Cardiac septum (tissue), 1 donor: ENCODE results near the gene CDK3. TPM values are rescaled to one million over a fixed set of nuclear protein-coding genes. Genes with fewer than 3 reads are reported as not detected.

ENCODE experiments used
- DNase-seq: peaks from one replicate; pipeline ENCODE4 v3.0.0-alpha.2; 2020; ENCODE audit warnings: low spot score
- intact Hi-C: fragments of 100-400 bp; cut with DNase I; formaldehyde crosslinking; loops from one replicate; pipeline ENCODE4 v1.14.0; 2022
- total RNA-seq: library from RNA; stranded (reverse); fragmentation: NEBNext Ultra II Directional; extraction: Animal tissue kit (Norgen Biotek cat#: 25700); gene quantifications from one replicate; pipeline ENCODE4 v1.2.1, GENCODE V29; 2021
- donor health status: DM: no; HTN: no; CAD: no.

Gene CDK3
- total RNA-seq, 1 donor from 2014 or later: 2.7 TPM

GRCh38 chr17:75985986-75986385 is 14.7 kb upstream of the CDK3 start:
- DNase-seq: no peak
- intact Hi-C loops: no loop called here

DNA sequence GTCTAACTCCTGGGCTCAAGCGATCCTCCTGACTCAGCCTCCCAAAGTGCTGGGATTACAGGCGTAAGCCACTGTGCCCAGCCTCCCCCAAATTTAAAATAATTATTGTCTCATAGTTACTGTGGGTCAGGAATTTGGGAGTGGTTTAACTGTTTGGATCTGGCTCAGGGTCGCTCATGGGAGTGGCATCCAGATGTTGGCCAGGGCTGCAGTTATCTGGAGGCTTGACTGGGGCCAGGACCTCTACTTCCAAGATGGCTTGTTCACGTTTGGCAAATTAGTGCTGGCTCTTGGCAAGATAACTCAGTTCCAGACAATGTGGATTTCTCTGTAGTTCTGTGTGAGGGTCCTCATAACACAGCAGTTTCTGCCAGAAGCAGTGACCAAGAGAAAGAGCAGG is 13.6 kb upstream of the CDK3 start:
- intact Hi-C loops: no loop called here
- DNase-seq: no peak

DNA sequence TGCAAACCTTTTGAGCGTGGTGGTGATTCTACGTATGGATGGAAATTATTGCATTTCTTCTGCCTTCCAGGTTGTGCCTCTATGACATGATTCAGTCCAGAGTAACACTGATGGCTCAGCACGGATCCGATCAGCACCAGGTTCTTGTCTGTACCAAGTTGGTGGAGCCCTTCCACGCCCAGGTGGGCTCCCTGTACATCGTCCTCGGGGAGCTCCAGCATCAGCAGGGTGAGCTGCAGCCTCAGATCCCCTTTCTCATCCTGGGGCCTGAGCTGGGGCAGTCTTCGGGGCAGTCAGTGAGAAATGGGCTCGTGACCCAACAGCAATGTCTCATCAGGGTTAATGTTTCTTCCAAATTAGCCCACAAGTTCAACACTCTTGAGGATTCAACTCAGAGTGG is 9.3 kb upstream of the CDK3 start:
- no peak for DNase-seq
- intact Hi-C loops: no loop called here

DNA sequence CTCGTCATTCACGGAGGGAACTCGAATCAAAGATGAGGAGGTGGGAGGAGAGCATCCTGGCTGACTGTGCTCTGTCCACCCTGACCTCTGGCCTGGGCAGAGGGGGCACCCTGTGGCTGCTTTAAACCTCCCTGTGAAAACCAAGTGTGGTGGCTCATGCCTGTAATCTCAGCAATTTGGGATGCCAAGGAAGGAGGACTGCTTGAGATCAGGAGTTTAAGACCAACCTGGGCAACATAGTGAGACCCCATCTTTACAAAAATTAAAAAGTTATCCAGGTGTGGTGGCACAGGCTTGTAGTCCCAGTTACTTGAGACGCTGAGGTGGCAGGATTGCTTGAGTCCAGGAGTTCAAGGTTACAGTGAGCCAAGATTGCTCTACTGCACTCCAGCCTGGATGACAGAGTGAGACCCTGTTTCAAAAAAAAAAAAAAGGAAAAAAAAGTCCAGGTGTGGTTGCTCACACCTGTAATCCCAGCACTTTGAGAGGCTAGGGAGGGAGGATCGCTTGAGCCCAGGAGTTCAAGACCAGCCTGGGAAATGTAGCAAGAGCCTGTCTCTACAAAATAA is 5.8 kb upstream of the CDK3 start:
- DNase-seq: no peak
- intact Hi-C loops: no loop called here

- intact Hi-C loops: no loop called here
- no peak for DNase-seq
Observed at GRCh38 chr17:75995385-75995925, 5.2 kb upstream of the CDK3 start.

DNA sequence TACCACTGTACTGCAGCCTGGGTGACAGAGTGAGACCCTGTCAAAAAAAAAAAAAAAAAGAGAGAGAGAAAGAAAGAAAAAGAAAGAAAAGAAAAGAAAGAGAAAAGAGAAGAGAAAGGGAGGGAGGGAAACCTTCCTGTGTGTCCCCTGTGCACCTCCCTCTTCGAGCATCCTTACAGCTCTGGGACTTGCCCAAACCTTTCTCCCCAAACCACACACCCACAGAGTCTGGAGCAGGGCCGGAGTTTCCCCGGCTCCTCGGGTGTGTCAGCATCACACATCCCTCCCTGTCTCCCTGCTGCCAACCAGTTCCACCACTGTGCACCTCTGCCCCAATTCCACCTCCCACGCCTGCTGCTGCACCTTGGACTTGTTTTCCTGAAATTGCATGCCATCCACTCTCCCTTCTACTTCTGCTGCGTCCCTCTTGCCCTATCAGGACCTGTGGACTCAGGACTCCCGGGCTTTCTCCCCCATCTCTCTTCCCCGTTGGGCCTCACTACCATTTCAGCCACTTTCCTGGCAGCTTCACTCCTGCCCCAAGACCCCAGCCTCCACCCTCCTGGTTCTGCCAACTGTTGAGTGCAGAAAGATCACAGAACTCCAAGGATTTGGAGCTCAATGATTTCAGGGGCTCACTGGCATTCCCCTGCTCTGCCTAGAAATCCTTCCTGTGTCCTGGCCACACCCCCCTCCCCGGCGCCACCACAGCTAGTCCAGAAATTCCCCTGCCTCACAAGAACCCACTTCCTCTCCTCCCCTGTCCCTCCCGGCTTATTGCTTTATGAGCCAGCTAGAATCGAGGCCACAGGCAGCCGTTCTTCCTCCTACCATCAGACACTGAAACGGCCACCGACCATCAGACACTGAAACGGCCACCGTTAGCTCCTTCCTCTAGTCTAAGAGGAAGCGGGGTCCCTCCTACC is 3.7 kb upstream of the CDK3 start:
- DNase-seq: no peak
- intact Hi-C loops: no loop called here

GRCh38 chr17:75998327-75998795 is 2.3 kb upstream of the CDK3 start:
- no peak for DNase-seq
- intact Hi-C loops: no loop called here

- intact Hi-C loops: no loop called here
- no peak for DNase-seq
Observed at GRCh38 chr17:76000016-76000754, 470 bp upstream of the CDK3 start.

DNA sequence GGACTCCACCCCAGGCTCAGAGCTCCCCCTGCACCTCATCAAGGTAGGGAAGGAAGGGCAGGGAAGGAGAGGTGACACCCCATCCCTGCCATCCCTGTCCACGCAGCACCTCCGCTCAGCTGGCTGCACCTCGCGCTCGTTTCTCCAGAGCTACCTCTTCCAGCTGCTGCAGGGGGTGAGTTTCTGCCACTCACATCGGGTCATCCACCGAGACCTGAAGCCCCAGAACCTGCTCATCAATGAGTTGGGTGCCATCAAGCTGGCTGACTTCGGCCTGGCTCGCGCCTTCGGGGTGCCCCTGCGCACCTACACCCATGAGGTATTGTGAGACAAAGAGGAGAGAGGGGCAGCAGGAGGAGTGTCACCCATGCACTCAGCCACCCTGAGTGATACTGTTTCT is 1.4 kb downstream of the CDK3 start:
- intact Hi-C loops: no loop called here
- no peak for DNase-seq

GRCh38 chr17:76003915-76004314 is 3.3 kb downstream of the CDK3 start:
- DNase-seq: no peak
- intact Hi-C loops: loop anchor here (2.0 kb wide), 1 partner anchor 99 kb away; the partner anchor contains the start of gene MRPL38

- DNase-seq: no peak
Observed at GRCh38 chr17:76004750-76005262, 4.2 kb downstream of the CDK3 start.

GRCh38 chr17:76005263-76006149 is 4.9 kb downstream of the CDK3 start:
- intact Hi-C loops: loop anchor here (2.0 kb wide), 1 partner anchor 101 kb away; the partner anchor contains the start of gene MRPL38
- peak; percentile 89 for DNase-seq

More at GRCh38 chr17:76004750-76005262, 4.2 kb downstream of the CDK3 start:
- intact Hi-C loops: loop anchor here (2.0 kb wide), 1 partner anchor 100 kb away; the partner anchor contains the start of gene MRPL38

- DNase-seq: no peak
- intact Hi-C loops: no loop called here
Observed at GRCh38 chr17:76007131-76007849, 6.6 kb downstream of the CDK3 start.

DNA sequence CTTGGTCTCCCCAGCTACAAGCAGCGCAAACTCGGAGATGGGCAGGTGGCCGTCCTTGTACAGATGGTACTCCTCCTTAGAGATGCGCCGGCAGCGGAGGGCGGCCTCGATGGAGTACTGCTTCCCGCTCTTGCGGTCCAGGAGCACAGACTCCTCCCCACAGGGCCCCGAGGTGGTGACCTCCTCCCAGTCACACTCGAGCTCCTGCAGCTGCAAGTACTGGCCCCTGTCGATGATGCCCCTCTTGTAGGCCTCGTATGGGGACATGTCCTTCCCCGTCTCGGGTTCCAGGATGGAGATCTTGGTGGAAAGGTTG is 7.2 kb downstream of the CDK3 start:
- no peak for DNase-seq
- intact Hi-C loops: no loop called here

GRCh38 chr17:76008208-76008607 is 7.6 kb downstream of the CDK3 start:
- intact Hi-C loops: no loop called here
- no peak for DNase-seq

- intact Hi-C loops: no loop called here
- DNase-seq: no peak
Observed at GRCh38 chr17:76008630-76009425, 8.2 kb downstream of the CDK3 start.

- intact Hi-C loops: no loop called here
- no peak for DNase-seq
Observed at GRCh38 chr17:76009447-76009846, 8.8 kb downstream of the CDK3 start.
